ENCODE measurements around the gene RILPL1. TPM values are rescaled to one million over a fixed set of nuclear protein-coding genes. Genes with fewer than 3 reads are reported as not detected.

RILPL1 gene
- total and polyA plus RNA-seq, 4 donors = 1.3 to 2.7 (median 2.1) TPM

GRCh38 chr12:123444092-123445026 is 89.2 kb downstream of the RILPL1 start (continued):
- TF ChIP-seq TAF1 (conservative IDR thresholded peaks at IDR 0.05) (no peak), GABPA (IDR thresholded peaks at IDR 0.05 in 1 of 2, conservative IDR thresholded peaks at IDR 0.05 in 1 of 2) (no peak), YY1 (IDR thresholded peaks at IDR 0.05) (no peak)

GRCh38 chr12:123442774-123443173 is 90.7 kb downstream of the RILPL1 start:
- Histone ChIP-seq H3K9ac (ENCODE audit: low read depth in 1 of 2, low read length in 2 of 2) (no peak overlapping the region), H3K4me1 (ENCODE audit: control insufficient read depth in 4 of 4, insufficient read depth in 4 of 4, low read length in 3 of 4) (no peaks in the 10 kb centered on the region), H3K27me3 (ENCODE audit: control insufficient read depth in 4 of 4, insufficient read depth in 4 of 4, low read length in 3 of 4) (no peaks in the 10 kb centered on the region), H3K4me3 (ENCODE audit: low read depth in 1 of 3, low read length in 3 of 3) (no peak overlapping the region), H3K36me3 (ENCODE audit: control insufficient read depth in 4 of 4, insufficient read depth in 3 of 4, low read depth in 1 of 4, low read length in 3 of 4) (no peaks in the 10 kb centered on the region), H3K27ac (ENCODE audit: low read depth in 1 of 2, low read length in 2 of 2) (no peak overlapping the region), H3K9me3 (ENCODE audit: control insufficient read depth in 4 of 4, low read length in 3 of 4) (no peaks in the 10 kb centered on the region)
- WGBS = 78% methylated on average over 4 of the region's 4 CpGs
- TF ChIP-seq ZBTB33 (IDR thresholded peaks at IDR 0.05) (no peak), CTCF (IDR thresholded peaks at IDR 0.05; ENCODE audit: low read depth, low read length, missing input control) (no peak), ATF3 (IDR thresholded peaks at IDR 0.05) (no peak), SP1 (IDR thresholded peaks at IDR 0.05) (no peak), GABPA (IDR thresholded peaks at IDR 0.05 in 1 of 2, conservative IDR thresholded peaks at IDR 0.05 in 1 of 2) (no peak), FOXA2 (IDR thresholded peaks at IDR 0.05) (no peak), TAF1 (conservative IDR thresholded peaks at IDR 0.05) (no peak), EGR1 (IDR thresholded peaks at IDR 0.05; ENCODE audit: low read depth in 2 of 2) (no peak), NR2F2 (IDR thresholded peaks at IDR 0.05) (no peak), REST (IDR thresholded peaks at IDR 0.05) (no peak), RXRA (IDR thresholded peaks at IDR 0.05) (no peak), YY1 (IDR thresholded peaks at IDR 0.05) (no peak), FOXA1 (IDR thresholded peaks at IDR 0.05) (no peak), HNF4G (IDR thresholded peaks at IDR 0.05) (no peak), JUND (IDR thresholded peaks at IDR 0.05) (no peak), HNF4A (conservative IDR thresholded peaks at IDR 0.05) (no peak)
- no peak for DNase-seq (ENCODE audit: low spot score)
